Measurements from ENCODE around the gene DPYSL3. TPM values are rescaled to one million over a fixed set of nuclear protein-coding genes. Genes with fewer than 3 reads are reported as not detected.

The DPYSL3 gene
- polyA plus RNA-seq, 1 of the 3 experiments (the other 2 are of a cell fraction) = 123 TPM

DNA sequence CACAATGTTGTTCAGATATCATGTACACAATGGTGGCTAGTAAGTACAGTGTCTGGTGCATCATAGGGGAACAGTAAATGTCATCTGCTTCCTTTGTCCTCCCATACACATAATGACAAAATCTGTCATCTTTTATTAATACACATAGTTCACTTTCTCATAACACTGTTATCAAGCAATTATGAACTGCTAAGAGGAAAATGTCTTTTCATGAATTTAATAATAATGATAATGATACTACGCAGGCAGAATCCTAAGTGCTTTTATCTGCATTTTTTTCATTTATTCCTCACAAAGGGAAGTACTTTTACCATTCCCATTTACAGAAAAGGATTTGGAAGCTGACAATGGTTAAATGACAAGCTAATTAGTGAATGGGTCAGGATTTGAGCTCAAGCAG, 35.7 kb downstream of the DPYSL3 start (continued):
- TF ChIP-seq, protein P1, sequence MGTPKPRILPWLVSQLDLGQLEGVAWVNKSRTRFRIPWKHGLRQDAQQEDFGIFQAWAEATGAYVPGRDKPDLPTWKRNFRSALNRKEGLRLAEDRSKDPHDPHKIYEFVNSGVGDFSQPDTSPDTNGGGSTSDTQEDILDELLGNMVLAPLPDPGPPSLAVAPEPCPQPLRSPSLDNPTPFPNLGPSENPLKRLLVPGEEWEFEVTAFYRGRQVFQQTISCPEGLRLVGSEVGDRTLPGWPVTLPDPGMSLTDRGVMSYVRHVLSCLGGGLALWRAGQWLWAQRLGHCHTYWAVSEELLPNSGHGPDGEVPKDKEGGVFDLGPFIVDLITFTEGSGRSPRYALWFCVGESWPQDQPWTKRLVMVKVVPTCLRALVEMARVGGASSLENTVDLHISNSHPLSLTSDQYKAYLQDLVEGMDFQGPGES (IDR thresholded peaks at IDR 0.05; ENCODE audit: low read depth, low read length) = no peak
- no peak for TF ChIP-seq FOSL2 (IDR thresholded peaks at IDR 0.05; ENCODE audit: borderline replicate concordance, low read depth)
- TF ChIP-seq ELF1 (IDR thresholded peaks at IDR 0.05) = no peak
- no peak for TF ChIP-seq REST (IDR thresholded peaks at IDR 0.05; ENCODE audit: low read depth, low read length)
- TF ChIP-seq, protein P2, sequence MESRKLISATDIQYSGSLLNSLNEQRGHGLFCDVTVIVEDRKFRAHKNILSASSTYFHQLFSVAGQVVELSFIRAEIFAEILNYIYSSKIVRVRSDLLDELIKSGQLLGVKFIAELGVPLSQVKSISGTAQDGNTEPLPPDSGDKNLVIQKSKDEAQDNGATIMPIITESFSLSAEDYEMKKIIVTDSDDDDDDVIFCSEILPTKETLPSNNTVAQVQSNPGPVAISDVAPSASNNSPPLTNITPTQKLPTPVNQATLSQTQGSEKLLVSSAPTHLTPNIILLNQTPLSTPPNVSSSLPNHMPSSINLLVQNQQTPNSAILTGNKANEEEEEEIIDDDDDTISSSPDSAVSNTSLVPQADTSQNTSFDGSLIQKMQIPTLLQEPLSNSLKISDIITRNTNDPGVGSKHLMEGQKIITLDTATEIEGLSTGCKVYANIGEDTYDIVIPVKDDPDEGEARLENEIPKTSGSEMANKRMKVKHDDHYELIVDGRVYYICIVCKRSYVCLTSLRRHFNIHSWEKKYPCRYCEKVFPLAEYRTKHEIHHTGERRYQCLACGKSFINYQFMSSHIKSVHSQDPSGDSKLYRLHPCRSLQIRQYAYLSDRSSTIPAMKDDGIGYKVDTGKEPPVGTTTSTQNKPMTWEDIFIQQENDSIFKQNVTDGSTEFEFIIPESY (IDR thresholded peaks at IDR 0.05; ENCODE audit: borderline replicate concordance, low read depth) = no peak
- no peak for TF ChIP-seq USF2 (IDR thresholded peaks at IDR 0.05; ENCODE audit: borderline replicate concordance, low read depth, low read length)
- peak; percentile 54 for TF ChIP-seq CHD2 (IDR thresholded peaks at IDR 0.05; ENCODE audit: low read length, partially characterized antibody)
- 0 out of 2 replicates have a peak, but pooled peaks have one; percentile 16 for TF ChIP-seq TCF12 (IDR thresholded peaks at IDR 0.05)
- TF ChIP-seq GABPA (IDR thresholded peaks at IDR 0.05; ENCODE audit: low read depth) = no peak
- TF ChIP-seq, protein P3, sequence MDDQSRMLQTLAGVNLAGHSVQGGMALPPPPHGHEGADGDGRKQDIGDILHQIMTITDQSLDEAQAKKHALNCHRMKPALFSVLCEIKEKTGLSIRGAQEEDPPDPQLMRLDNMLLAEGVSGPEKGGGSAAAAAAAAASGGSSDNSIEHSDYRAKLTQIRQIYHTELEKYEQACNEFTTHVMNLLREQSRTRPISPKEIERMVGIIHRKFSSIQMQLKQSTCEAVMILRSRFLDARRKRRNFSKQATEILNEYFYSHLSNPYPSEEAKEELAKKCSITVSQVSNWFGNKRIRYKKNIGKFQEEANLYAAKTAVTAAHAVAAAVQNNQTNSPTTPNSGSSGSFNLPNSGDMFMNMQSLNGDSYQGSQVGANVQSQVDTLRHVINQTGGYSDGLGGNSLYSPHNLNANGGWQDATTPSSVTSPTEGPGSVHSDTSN (IDR thresholded peaks at IDR 0.05) = no peak
- peak; percentile 74; the same call in 1 of the 2 replicates for TF ChIP-seq FOXJ3 (CRISPR knock-in tag; IDR thresholded peaks at IDR 0.05)
- TF ChIP-seq MEF2A (IDR thresholded peaks at IDR 0.05; ENCODE audit: borderline replicate concordance, low read depth) = no peak
- no peak for TF ChIP-seq JUND (IDR thresholded peaks at IDR 0.05)
- TF ChIP-seq SIN3A (IDR thresholded peaks at IDR 0.05; ENCODE audit: borderline replicate concordance, low read depth, low read length) = no peak
- no peak for TF ChIP-seq SMC3 (IDR thresholded peaks at IDR 0.05; ENCODE audit: low read depth, low read length)
- peak in 1 of 2 experiments; percentile 93; a peak in 2 of 4 replicates for TF ChIP-seq EP300 (IDR thresholded peaks at IDR 0.05; ENCODE audit: borderline replicate concordance in 1 of 2, low read depth in 1 of 2, low read length in 1 of 2)
- no peak for TF ChIP-seq MAX (IDR thresholded peaks at IDR 0.05; ENCODE audit: low read depth)
- TF ChIP-seq FOXM1 (IDR thresholded peaks at IDR 0.05; ENCODE audit: low read depth) = no peak
- no peak for TF ChIP-seq POLR2AphosphoS5 (IDR thresholded peaks at IDR 0.05; ENCODE audit: low read depth, low read length)
- TF ChIP-seq, protein P4, sequence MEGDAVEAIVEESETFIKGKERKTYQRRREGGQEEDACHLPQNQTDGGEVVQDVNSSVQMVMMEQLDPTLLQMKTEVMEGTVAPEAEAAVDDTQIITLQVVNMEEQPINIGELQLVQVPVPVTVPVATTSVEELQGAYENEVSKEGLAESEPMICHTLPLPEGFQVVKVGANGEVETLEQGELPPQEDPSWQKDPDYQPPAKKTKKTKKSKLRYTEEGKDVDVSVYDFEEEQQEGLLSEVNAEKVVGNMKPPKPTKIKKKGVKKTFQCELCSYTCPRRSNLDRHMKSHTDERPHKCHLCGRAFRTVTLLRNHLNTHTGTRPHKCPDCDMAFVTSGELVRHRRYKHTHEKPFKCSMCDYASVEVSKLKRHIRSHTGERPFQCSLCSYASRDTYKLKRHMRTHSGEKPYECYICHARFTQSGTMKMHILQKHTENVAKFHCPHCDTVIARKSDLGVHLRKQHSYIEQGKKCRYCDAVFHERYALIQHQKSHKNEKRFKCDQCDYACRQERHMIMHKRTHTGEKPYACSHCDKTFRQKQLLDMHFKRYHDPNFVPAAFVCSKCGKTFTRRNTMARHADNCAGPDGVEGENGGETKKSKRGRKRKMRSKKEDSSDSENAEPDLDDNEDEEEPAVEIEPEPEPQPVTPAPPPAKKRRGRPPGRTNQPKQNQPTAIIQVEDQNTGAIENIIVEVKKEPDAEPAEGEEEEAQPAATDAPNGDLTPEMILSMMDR (IDR thresholded peaks at IDR 0.05) = no peak
- TF ChIP-seq NRF1 (IDR thresholded peaks at IDR 0.05; ENCODE audit: low read depth, low read length) = no peak
- TF ChIP-seq RXRA (IDR thresholded peaks at IDR 0.05; ENCODE audit: borderline replicate concordance, low read depth) = no peak

Measured in SK-N-SH (cell line).